Mesodermal cell (in vitro differentiated cells): ENCODE results near the gene CIDEA.

Experiments used
- H3K27ac ChIP-seq: 2 replicates; pipeline ENCODE4 v1.7.0; 2013; ENCODE audit warnings: mild to moderate bottlenecking, low read depth, low read length, moderate library complexity; ENCODE audit not compliant: severe bottlenecking
- H3K36me3 ChIP-seq: 2 replicates; pipeline ENCODE4 v1.7.1; 2013; ENCODE audit warnings: mild to moderate bottlenecking, low read length, moderate library complexity; ENCODE audit not compliant: control insufficient read depth, insufficient read depth
- H3K4me1 ChIP-seq: one replicate; pipeline ENCODE4 v1.7.1; 2013; ENCODE audit warnings: mild to moderate bottlenecking, low read length; ENCODE audit not compliant: insufficient read depth, control insufficient read depth, poor library complexity, severe bottlenecking
- H3K4me3 ChIP-seq: 2 replicates; pipeline ENCODE4 v1.7.0; 2013; ENCODE audit warnings: low read length, control low read depth, mild to moderate bottlenecking; ENCODE audit not compliant: insufficient read depth, poor library complexity, severe bottlenecking; ENCODE audit errors: extremely low read depth
- H3K9me3 ChIP-seq: 2 replicates; pipeline ENCODE4 v1.7.1; 2013; ENCODE audit warnings: mild to moderate bottlenecking, low read length, moderate library complexity; ENCODE audit not compliant: control insufficient read depth
- WGBS, 2 experiments: methylation state at CpG; one replicate each; pipeline ENCODE4 v1.1.5; 2013; ENCODE audit warnings: missing lambda C conversion rate in 2 of 2; ENCODE audit not compliant: insufficient coverage in 2 of 2; 5-methylcytosine and 5-hydroxymethylcytosine counted together

The CIDEA gene

DNA sequence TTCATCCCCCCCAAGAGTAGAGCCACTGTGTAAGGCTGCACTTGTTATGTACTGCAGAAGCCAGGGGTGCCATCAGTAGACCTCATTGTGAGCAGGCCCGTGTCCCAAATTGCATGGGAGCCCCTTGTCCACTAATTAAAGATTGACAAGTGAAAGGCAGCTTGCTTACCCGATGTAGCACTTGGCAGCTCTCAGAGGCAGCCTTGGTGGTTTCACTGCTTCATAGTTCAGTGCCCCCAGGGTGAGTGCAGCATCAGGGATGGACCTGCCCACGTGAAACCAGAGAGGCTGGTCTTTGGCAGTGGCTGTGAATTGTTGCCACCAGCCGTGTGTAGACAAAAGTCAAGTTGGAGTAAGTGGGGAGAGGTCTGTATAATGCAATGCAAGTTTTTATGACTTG lies 67.2 kb downstream of the CIDEA start:
- peaks cover 96% of the 10 kb centered on the region for H3K36me3 ChIP-seq
- H3K9me3 ChIP-seq: no peaks in the 10 kb centered on the region
- H3K4me1 ChIP-seq: no peaks in the 10 kb centered on the region
- no peak overlapping the region for H3K27ac ChIP-seq
- no peak overlapping the region for H3K4me3 ChIP-seq
- 88 to 91% methylated on average over 3 to 4 of the region's 4 CpGs for WGBS, 2 experiments

DNA sequence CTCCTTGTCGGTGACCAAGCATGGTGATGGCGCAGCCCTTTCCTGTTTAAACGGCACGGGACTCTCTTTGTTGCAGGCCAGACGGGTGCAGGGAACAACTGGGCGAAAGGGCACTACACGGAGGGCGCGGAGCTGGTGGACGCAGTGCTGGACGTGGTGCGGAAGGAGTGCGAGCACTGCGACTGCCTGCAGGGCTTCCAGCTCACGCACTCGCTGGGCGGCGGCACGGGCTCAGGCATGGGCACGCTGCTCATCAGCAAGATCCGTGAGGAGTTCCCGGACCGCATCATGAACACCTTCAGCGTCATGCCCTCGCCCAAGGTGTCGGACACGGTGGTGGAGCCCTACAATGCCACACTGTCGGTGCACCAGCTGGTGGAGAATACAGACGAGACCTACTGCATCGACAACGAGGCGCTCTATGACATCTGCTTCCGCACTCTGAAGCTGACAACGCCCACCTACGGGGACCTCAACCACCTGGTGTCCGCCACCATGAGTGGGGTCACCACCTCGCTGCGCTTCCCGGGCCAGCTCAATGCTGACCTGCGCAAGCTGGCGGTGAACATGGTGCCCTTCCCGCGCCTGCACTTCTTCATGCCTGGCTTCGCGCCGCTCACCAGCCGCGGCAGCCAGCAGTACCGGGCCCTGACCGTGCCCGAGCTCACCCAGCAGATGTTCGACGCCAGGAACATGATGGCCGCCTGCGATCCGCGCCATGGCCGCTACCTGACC lies 71.0 kb downstream of the CIDEA start:
- H3K4me1 ChIP-seq: no peaks in the 10 kb centered on the region
- no peak overlapping the region for H3K27ac ChIP-seq
- peaks cover 94% of the 10 kb centered on the region for H3K36me3 ChIP-seq
- H3K9me3 ChIP-seq: no peaks in the 10 kb centered on the region
- WGBS, 2 experiments: 98% methylated on average over 57 of the region's 58 CpGs
- no peak overlapping the region for H3K4me3 ChIP-seq

DNA sequence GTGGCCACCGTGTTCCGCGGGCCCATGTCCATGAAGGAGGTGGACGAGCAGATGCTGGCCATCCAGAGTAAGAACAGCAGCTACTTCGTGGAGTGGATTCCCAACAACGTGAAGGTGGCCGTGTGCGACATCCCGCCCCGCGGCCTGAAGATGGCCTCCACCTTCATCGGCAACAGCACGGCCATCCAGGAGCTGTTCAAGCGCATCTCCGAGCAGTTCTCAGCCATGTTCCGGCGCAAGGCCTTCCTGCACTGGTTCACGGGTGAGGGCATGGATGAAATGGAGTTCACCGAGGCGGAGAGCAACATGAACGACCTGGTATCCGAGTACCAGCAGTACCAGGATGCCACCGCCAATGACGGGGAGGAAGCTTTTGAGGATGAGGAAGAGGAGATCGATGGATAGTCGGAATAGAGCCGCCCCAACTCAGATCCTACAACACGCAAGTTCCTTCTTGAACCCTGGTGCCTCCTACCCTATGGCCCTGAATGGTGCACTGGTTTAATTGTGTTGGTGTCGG lies 71.6 kb downstream of the CIDEA start:
- no peak overlapping the region for H3K27ac ChIP-seq
- H3K36me3 ChIP-seq: peaks cover 88% of the 10 kb centered on the region
- H3K9me3 ChIP-seq: no peaks in the 10 kb centered on the region
- no peak overlapping the region for H3K4me3 ChIP-seq
- whole genome bisulfite sequencing, 2 experiments: 97% methylated on average over 25 to 29 of the region's 29 CpGs
- no peaks in the 10 kb centered on the region for H3K4me1 ChIP-seq

DNA sequence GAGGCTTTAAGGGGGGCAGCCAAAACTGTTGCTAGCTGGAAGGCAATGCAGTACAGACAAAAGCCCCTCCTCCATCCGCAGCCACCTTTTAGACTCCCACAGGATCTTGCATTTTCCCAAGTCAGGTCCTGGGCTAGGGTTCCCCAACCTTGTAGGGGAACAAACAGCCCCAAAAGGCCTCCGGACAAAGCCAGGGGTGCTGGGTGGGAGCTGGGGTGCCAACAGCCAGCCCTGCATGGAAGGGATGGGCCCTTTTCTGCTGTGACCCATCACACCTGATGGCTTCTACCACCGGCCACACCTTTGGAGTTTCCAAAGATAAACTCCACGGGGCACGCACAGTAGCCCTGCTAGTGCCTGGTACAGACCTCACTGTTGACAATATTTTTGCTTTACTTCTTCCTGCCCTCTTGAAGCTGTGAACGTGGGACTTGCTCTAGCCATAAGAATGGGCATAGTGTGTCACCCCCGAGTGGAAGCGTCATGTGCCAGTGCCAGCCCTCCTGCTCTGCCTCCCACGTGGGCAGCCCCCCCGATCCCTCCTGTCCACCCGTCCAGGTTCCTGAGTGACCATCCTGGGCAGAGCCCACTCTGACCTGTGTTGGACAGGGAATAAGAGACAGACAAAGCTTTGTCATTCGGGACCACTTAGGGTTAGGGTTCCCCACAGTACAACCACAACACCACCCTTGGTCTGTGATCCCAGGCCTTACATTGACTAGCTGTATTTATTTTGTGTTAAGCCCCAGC lies 72.7 kb downstream of the CIDEA start:
- peaks cover 81% of the 10 kb centered on the region for H3K36me3 ChIP-seq
- no peak overlapping the region for H3K4me3 ChIP-seq
- WGBS, 2 experiments: 92 to 95% methylated on average over 8 of the region's 12 CpGs
- H3K27ac ChIP-seq: no peak overlapping the region
- H3K9me3 ChIP-seq: no peaks in the 10 kb centered on the region
- no peaks in the 10 kb centered on the region for H3K4me1 ChIP-seq
